GM18517 (cell line): ENCODE results near the gene NTNG2.
"Not testable (repeated sequence)": the region's sequence is repeated elsewhere in the genome, so short reads cannot be mapped to it uniquely, and the experiment has no call there.

Experiments used
- ATAC-seq: cut with Tn5 transposase; IDR thresholded peaks from one replicate; pipeline ENCODE4 v1.9.1; 2021; ENCODE audit warnings: mild to moderate bottlenecking, moderate library complexity; ENCODE audit not compliant: unreplicated experiment

Gene NTNG2

GRCh38 chr9:132249123-132249522 lies 87.3 kb downstream of the NTNG2 start:
- ATAC-seq = no peak

DNA sequence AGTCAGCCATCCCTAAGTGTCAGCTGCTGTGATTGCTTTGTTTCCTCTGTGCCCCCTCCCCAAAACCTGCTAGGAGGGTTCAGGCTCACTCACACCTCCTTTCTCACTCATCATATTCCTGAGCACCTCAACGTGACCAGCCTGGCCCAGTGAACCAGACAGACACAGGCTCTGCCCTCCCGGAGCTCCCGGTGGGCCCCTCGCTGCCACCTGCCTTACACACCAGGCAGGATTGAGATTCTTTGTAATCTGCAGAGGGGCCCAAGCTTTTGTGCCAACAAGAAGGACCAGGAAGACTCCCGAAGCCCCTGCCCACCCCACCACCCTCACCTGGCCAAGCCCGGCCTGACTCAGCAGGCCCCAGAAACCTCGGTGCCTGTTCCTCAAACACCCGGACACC lies 87.8 kb downstream of the NTNG2 start:
- ATAC-seq = no peak

DNA sequence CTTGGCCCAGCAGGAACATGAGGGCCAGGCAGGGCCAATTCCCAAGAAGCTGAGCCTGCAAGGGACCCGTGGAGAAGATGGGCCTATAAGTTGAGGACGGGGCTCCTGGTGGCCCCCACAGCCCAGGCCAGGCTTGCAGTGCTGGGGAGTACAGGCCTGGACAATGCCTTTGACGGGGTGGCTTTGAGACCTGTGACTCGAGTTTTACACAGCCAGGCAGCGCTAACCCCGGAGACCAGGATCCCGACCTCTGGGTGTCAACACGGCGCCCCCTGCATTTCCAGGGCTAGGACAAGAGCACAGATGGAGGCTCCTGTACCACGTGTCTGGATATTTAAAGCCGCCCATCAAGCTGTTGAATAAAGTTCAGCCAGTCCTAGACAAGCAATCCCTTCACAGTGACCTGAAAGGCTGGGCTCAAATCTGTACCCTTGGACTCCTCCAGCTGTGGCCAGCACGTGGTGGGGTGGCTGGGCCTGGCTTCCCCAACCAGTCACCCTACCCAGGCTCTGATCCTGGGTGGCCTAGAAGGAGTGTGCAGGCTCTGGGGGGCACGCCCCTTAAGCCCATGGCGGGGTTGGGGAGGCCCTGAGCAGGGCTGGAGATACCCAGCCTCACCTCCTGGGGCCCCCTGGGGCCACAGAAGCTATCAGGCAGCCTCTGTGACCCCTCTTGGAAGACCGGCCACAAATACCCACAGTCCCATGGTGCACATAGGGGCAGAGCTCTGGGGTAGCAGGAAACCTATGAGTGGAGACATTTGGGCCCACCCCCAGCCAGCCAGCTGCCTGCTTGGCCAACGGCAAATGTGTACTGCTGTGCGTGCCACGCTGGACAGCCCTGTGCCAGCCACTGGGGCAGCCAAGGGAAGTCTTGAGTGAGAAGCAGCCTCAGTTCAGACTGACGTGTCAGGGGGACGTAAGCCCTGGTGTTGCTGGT lies 88.7 kb downstream of the NTNG2 start:
- ATAC-seq = no peak

- ATAC-seq = no peak
Measured at GRCh38 chr9:132260846-132261245, 99.0 kb downstream of the NTNG2 start.

DNA sequence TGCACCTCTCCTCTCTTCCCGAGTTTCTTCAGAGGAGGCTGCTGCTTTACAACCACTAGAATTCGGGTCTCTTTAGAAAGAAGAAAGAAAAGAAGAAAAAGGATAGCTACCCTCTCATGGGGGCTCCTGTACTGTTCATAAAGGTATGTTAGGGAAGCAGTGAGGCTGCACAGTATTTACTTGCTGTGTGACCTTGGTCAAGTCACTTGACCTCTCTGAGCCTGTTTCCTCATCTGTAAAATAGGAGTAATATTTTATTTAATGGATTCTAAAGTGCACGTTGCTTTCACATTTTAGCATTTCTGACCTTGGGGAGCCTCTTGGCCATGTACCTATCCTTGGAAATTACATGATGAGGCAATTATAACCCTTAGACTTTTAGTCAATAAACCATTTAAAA lies 104.2 kb downstream of the NTNG2 start:
- no peak for ATAC-seq

DNA sequence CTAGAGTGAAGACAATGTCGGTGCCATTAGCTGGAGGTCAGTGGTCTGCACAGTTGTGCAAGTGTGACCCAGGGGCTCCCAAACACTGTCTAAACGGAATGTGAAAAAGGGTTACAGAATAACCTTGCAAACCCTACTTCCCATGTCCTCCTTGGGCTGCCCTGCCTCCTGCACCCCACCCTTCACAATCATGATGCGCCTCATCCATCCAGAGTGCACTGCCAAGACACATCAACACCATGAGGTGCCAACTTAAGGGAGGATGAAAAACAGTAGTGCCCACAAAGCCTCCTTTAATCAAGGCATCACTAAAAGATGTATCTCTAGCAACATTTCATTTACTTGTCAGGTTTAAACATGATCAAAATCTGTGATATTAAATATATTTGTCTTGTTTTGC lies 105.8 kb downstream of the NTNG2 start:
- ATAC-seq = no peak

DNA sequence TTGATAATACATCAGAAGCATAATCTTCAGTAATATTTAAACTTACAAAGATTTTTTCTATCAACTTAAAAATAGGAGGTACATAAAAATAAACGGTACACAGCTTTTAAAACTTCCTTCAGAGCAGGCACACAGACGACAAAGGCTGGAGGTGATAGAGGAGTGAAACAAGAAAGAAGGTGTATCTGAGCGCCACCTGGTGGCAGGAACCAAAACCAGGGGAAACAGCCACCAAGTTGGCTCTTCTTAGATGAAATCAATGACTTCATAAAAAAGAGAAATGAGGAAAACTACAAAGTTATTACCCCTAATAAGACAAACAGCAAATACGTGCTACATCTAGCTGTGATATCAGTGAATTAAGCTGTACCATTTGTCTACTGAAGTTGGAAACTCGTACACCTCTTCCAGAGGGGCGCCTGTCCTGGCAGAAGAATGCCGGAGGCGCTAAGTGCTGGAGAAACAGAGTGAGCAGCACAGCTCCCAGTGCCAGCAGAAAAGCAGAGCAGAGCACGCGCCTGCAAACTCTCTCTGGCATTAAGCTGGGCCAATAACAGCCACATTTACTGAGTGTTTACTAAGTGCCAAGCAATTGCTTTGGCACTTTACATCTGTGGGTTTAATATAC lies 107.0 kb downstream of the NTNG2 start:
- no peak for ATAC-seq

- ATAC-seq = not testable (repeated sequence)
Measured at GRCh38 chr9:132269704-132270516, 108.1 kb downstream of the NTNG2 start.

- ATAC-seq = no peak
Measured at GRCh38 chr9:132274861-132275260, 113.0 kb downstream of the NTNG2 start.

DNA sequence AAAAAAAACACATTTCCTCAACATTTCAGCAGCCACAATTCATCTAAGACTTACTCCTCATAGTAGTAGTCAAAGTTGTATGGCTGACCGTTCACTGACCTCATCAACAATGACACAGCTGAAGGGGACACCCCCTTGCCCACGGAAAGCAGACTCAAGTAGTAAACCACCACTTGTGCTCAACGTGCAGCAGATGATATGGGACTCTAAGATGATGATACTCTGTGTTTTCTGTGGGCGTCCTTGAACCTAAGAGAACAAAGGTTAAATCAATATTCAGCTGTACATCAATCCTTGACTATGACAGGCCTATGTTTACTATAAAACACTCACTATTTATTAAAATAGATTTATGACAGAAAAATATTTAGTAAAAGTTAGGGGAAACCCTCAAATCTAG lies 121.3 kb downstream of the NTNG2 start:
- ATAC-seq = no peak

DNA sequence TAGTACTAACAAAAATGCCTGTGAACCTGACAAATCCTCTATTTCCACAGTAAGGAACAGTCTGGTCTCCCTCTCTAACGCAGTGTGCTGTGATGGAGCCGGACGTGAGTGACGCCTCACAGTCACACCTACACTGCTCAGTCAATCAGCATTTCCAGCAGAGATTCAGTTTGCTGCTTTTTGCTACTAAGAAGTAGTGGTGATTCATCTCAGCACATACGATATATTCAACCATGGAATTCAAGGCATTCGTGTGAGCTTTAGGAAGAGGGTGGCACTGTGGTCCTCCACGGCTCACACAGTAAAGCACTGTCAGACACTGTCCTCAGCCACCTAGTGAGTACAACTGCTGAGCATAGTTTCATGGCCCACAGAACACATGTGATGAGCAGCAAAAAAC lies 122.0 kb downstream of the NTNG2 start:
- ATAC-seq = no peak

DNA sequence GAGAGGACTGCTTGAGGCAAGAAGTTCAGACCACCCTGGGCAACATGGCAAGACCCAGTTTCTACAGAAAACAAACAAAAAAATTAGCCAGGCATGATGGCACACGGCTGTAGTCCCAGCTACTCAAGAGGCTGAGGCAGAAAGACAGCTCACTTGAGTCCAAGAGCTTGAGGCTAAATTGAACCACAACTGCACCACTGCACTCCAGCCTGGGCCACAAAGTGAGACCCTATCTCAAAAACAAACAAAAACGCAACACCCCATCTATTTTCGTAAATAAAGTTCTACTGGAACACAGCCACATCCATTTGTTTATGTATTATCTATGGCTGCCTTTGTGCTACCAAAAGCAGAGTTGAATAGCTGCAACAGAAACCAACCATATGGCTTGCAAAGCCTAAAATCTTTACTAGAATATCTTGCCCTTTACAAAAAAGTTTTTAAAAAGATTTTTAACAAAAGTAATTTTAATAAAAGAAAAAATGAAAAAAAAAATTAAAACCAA lies 125.5 kb downstream of the NTNG2 start:
- no peak for ATAC-seq

DNA sequence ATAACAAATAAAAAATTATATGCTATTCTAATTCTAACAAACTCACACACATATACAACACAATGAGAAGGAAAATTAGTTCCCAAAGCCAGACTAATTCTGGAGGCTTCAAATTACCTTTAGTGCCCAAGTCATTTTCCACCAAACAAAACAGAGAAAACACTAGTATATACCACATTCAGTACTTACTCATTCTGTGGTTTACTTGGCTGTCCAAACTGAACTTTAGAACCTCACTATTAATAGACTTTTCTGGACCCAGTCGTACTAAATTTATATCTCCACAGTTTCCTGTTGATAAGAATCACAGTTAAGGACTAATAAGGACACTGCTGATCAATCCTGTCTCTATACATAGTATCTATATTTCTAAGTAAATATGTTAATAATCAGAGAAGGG lies 126.5 kb downstream of the NTNG2 start:
- ATAC-seq = no peak

DNA sequence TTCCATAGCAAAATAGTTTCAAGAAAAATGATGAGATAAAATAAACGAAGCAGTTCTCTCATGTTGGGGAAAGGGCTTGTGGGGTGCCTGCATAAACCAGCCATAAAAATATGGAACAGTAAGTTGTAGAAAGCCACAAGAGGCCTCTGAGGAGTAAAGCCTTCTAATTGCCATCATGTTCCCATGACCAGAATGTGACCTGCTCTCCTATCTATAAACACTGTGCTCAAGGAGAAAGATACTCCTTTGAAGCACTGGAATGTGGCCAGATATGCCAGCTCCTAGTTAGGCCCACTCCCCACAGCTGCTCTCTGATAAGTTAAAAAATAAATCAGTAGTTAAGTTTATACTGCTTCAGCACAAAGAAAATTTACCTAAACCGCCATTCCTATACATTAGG lies 127.1 kb downstream of the NTNG2 start:
- no peak for ATAC-seq

DNA sequence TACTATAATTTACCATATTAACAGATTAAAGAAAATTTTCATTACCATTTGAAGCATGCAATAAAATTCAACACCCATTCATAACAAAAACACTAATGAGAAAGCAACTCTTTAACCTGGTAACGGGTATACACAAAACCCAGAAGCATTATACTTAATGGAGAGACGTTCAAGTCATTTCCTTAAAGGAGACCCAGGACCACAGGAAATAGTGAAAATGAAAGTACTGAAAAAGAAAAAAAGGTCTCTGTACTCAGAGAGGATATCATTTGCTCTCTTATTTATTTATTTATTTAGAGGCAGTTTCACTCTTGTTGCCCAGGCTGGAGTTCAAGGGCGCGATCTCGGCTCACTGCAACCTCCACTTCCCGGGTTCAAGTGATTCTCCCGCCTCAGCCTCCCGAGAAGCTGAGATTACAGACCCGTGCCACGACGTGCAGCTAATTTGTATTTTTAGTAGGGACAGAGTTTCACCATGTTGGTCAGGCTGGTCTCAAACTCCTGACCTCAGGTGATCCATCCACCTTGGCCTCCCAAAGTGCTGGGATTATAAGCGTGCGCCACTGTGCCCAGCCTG lies 131.4 kb downstream of the NTNG2 start:
- ATAC-seq = no peak
